ENCODE data around the gene RABGAP1L.
"Not testable (repeated sequence)": the region's sequence is repeated elsewhere in the genome, so short reads cannot be mapped to it uniquely, and the experiment has no call there.

RABGAP1L gene

DNA sequence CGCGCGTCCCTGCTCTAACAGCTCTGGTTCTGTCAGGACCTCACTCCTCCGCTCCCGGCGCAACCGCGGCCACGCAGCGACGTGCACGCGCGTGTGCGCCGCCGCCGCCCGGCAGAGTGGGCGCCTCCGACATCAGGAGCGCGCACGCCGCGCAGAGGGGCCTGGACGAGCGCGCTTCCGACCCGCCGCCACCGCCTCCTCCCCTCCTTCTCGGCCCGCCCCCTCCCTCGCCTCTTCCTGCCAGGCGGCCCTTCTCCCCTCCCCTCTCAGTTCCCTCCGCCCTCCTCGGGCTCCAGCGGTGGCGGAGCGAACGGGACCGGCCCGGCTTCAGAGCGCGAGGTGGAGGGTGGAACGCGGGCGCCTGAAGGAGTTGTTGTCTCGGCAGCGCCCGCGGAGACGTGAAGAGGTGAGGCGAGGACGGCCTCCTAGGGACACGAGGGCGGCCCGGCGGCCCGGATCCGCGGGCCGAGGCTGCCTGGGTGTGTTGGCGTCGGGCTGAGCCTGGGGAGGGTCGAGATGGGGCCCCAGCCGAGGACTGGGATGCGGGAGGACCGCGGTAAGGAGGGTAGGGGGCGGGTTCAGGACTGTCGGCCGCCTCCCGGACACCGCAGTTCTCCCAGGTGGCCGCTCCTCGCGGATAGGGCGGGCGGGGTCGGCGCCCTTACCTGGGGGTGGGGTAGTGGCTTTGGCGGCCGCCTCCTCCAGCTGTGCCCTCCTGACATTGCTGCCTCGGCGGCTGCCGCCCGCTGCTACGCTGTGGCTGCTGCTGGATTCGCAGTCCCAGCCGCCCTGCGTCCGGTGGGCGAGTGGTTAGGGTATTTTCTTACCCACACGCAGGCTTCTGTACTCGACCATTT lies at the start of gene RABGAP1L:
Gene RABGAP1L (plus strand): TSS at position 269 of the 857 bp plus-strand sequence.
- peak; percentile 89 for DNase-seq

DNA sequence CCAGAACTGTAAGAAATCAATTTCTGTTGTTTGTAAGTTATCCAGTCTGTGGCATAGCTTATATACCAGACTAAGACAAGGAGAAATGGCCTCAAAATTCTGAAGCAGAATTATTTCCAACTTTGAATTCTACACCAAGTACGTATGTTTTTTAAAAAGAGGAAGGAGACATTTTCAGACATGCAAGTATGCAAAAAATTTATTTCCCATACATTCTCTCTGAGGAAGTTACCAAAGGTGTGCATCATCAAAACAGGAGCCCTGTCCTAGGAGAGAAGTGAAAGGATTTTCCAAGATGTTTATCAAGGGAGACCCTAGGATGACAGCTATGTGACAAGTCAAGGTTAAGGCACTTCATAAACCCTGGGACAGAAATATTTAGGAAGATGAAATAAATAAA lies 49.3 kb upstream of the RABGAP1L start:
- no peak for DNase-seq

- DNase-seq = no peak
Observed at GRCh38 chr1:174112489-174113162, 46.7 kb upstream of the RABGAP1L start.

DNA sequence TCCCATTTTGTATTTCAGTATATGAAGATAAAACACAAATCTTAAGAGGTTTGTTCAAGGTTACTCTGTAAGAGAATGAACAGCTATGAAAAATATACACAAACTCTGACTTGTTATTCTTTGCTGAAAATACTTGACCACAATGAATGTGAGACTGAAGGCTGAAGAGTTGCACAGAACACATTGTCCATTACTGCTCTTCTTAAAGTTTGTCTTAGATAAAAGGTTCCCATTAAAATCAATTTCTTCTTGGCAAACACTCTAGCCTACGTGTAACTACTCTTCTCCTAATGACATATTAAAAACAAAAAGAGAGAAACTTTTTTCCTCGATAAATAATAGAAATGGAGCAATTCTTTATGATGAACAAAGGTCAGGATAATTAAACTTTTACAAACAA lies 45.2 kb upstream of the RABGAP1L start:
- no peak for DNase-seq

DNA sequence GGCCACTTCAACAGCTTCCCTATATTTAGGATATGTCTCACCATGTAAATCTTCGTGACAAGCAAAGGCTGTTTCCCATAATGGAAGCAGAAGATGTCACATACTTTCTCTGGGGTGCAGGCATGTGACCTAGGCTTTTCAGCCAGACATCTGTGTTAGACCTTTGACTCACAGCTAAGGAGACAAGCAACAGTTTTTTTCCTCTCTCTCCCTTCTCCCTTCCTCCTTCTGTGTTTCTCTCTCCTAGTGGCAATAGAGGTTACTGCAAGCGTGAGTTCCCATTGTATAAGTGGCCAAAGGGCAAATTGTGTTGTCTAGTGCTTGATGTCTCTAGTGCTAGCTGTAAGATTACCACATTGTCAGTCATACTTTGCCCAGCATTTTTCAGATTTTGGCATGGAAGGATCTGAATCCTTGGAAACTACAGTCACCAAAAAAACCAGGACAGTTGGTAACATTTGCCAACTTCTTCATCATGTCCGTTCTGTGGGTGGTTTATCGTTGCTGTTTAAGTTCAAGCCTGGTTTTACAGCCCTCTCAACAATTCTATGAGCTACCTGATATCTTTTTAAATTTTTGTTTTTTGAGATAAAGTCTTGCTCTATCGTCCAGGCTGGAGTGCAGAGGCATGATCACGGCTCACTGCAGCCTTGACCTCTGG lies 44.4 kb upstream of the RABGAP1L start:
- DNase-seq = no peak

DNA sequence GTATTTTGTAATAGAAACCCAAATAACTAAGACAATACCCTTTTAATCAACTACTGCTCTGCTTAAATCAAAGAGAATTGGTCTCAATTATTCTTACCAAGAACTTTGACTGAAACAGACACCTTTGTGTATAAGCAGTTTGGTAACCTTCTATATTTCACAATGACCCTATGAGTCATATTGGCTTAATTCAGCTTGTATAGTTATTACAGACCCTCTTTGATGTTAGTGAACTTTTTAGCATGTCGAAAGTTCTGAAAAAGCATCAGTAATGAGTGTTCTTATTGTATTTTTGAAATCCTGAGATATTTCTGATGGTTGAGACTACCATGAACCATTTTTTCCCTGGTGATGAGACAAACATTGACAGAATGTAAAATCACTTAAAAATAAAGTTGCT lies 43.3 kb upstream of the RABGAP1L start:
- DNase-seq = no peak

GRCh38 chr1:174118751-174119150 lies 40.6 kb upstream of the RABGAP1L start:
- DNase-seq = no peak

DNA sequence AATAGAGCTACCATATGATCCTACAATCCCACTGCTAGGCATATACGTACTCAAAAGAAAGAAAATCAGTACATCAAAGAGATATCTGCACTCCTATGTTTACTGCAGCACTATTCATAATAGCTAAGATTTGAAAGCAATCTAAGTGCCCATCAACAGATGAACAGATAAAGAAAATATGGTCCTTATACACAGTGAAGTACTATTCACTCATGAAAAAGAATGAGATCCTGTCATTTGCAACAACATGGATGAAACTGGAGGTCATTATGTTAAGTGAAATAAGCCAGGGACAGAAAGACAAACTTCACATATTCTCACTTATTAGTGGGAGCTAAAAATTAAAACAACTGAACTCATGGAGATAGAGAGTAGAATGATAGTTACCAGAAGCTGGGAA lies 37.0 kb upstream of the RABGAP1L start:
- DNase-seq = not testable (repeated sequence)

GRCh38 chr1:174123843-174124242 lies 35.5 kb upstream of the RABGAP1L start:
- DNase-seq = no peak

DNA sequence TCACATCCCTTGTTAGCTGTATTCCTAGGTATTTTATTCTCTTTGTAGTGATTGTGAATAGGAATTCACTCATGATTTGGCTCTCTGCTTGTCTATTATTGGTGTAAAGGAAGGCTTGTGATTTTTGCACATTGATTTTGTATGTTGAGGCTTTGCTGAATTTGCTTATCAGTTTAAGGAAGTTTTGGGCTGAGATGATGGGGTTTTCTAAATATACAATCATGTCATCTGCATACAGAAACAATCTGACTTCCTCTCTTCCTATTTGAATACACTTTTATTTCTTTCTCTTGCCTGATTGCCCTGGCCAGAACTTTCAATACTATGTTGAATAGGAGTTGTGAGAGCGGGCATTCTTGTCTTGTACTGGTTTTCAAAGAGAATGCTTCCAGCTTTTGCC lies 32.1 kb upstream of the RABGAP1L start:
- not testable (repeated sequence) for DNase-seq

DNA sequence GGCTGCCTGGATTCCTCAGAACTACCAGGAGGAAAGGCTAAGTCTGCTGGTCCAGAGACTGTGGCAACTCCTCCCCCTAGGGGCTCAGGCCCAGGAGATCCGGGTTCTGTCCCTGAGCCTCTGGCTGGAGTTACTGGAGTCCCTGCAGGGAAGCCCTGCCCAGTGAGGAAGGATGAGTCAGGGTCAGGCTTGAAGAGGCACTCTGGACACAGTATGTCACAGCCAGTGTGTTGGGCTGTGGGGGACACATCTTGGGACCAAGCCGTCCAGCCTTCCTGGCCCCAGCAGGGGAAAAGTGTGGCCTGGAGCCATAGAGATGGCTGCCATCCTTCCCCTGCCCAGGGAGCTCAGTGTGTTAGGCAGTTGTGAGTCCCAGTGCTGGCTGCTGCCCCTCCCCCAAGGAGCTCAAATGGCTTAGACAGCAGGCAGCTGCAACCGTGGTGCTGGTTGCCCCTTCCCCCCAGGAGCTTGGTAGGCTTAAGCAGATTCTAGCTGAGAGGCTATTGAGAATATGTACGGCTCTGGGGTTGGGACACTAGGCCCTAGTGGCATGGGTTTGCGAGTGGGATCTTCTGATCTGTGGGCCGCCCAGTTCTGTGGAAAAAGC lies 28.2 kb upstream of the RABGAP1L start:
- no peak for DNase-seq

- no peak for DNase-seq
Observed at GRCh38 chr1:174134003-174134659, 25.2 kb upstream of the RABGAP1L start.

DNA sequence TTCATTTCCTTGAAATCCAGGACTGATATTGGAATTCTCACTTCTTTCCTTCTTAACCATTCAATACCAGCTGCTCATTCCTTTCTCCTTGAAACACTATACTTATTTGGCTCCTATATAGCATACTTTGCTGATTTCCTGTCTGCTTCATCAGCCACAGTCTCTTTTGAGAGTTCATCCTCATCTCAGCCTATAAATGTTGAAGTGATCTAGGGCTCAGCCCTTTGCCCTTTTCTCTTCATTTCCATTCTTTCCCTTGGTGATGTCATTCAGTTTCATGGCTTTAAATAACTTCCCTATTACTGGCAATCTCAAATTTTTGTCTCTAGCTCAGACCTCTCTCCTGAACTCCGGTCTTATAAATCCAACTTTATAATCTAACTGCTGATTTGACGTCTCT lies 24.1 kb upstream of the RABGAP1L start:
- DNase-seq = no peak

GRCh38 chr1:174136714-174137113 lies 22.6 kb upstream of the RABGAP1L start:
- DNase-seq = no peak

DNA sequence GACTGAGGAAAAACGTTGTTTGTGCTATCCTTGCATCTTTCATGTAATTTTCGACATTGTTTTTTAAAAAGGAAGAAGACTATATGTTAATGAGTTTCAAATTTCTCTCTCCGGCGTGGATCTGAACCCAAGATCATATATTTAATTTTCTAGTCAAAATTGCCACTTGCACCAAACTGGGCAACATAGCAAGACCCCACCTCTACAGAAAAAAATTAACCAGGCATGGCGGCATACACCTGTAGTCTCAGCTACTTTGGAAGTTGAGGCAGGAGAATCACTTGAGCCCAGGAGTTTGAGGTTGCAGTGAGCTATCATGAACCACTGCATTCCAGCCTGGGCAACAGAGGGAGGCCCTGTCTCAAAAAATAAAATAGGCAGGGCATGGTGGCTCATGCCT lies 16.5 kb upstream of the RABGAP1L start:
- no peak for DNase-seq

DNA sequence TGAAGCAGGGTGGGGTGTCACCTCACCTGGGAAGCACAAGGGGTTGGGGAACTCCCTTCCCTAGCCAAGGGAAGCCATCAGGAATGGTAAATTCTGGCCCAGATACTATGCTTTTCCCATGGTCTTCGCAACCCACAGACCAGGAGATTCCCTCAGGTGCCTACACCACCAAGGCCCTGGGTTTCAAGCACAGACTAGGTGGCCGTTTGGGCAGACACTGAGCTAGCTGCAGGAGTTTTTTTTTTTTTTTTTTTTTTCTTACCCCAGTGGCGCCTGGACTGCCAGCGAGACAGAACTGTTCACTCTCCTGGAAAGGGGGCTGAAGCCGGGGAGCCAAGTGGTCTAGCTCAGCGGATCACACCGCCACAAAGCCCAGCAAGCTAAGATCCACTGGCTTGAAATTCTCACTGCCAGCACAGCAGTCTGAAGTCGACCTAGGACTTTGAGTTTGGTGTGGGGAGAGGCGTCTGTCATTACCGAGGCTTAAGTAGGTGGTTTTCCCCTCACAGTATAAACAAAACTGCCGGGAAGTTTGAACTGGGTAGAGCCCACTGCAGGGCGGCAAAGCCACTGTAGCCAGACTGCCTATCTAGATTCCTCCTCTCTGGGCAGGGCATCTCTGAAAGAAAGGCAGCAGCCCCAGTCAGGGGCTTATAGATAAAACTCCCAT lies 15.5 kb upstream of the RABGAP1L start:
- DNase-seq = not testable (repeated sequence)

- DNase-seq = not testable (repeated sequence)
Observed at GRCh38 chr1:174144397-174144783, 14.9 kb upstream of the RABGAP1L start.

- DNase-seq = no peak
Observed at GRCh38 chr1:174149216-174149615, 10.1 kb upstream of the RABGAP1L start.

DNA sequence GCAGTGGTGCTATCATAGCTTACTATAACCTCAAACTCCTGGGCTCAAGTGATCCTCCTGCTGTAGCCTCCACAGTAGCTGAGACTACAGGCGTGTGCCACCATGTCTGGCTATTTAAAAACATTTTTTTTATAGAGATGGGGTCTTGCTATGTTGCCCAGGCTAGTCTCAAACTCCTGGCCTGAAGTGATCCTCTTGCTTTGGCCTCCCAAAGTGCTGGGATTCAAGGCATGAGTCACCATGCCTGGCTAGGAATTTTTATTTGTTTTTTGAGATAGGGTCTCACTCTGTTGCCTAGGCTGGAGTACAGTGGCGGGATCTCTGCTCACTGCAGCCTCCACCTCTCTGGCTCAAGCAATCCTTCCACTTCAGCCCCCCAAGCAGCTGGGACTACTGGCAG lies 8.8 kb upstream of the RABGAP1L start:
- no peak for DNase-seq

DNA sequence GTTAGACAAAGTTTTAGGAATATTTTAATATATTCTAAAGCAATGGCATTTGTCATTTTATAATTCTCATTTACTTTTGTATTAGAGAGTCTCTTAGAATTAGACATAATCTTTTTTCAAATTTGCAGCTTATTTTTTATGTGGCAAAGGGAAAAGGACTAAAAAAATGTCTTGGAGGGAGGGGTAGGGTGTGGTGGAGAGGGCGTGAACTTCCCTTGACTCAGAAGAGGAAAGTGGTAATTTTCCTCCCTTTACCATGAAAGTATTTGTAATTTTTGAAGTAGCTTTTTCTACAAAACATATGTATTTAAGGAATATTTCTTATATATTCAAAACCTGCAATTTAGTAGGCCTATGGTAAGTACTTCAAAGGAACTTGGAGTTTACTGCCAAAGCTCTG lies 6.9 kb upstream of the RABGAP1L start:
- DNase-seq = no peak

DNA sequence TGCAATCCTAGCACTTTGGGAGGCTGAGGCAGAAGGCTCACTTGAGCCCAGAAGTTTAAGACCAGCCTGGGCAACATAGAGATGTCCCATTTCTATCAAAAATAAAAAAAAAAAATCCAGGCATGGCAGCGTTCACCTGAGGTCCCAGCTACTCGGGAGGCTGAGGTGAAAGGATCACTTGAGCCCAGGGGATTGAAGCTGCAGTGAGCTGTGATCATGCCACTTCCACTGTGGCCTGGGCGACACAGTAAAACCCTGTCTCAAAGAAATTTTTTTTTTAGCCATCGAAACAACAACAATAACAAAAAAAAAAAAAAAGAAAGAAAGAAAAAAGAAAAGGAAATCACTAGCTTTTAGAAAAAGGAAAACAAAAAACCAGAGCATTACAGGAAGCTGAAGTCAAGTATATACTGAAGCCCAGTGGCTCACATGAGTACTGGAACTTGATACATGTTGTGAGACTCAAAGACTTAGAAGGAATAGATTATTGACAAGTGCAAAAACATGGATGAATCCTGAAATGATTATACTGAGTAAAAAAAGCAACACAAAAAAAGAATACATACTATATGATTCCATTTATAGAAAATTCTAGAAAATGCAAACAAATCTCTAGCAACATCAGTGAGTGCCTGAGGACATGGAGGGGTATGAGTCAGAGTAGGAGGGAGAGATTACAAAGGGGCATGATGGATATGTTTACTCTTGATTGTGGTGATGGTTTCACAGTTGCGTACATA lies 6.1 kb upstream of the RABGAP1L start:
- DNase-seq = no peak

GRCh38 chr1:174153825-174154107 lies 5.6 kb upstream of the RABGAP1L start:
- no peak for DNase-seq

Measured in NK-92 treated with Interleukin-12 subunit alpha and Interleukin-12 subunit beta, amount 100 ng/mL, for 24 hours (cell line).